B cell (primary cell): ENCODE measurements around the gene ZC3H18. TPM values are rescaled to one million over a fixed set of nuclear protein-coding genes. Genes with fewer than 3 reads are reported as not detected.

Experiments used
- ATAC-seq: fragments of 200-7000 bp; cut with Tn5 transposase; one replicate; pipeline ENCODE4 v1.10.0; 2021; ENCODE audit warnings: low read depth, mild to moderate bottlenecking, moderate number of reproducible peaks, moderate library complexity
- CTCF ChIA-PET: fragments of 350-600 bp; sonication (Branson Sonifier 250); formaldehyde crosslinking; loops from one replicate; lab custom pipeline; 2021; ENCODE audit warnings: antibody characterized with exemption, inconsistent platforms; lab: Charles Lee
- POLR2A ChIA-PET: fragments of 350-600 bp; sonication (Branson Sonifier 250); formaldehyde crosslinking; loops from one replicate; lab custom pipeline; 2021; ENCODE audit warnings: antibody characterized with exemption; lab: Charles Lee
- DNase-seq: peaks from one replicate; pipeline ENCODE4 v3.0.0; 2013
- H2AFZ ChIP-seq: 2 replicates; pipeline ENCODE4 v1.6.1; 2012; ENCODE audit warnings: mild to moderate bottlenecking, low read depth, low read length; ENCODE audit not compliant: insufficient read depth, poor library complexity, severe bottlenecking
- H3K27ac ChIP-seq, 2 donors: 1 replicate in 1 of 2; 2 replicates in 1 of 2; pipeline ENCODE4 v1.5.1; 2012 to 2013; ENCODE audit warnings: low read length in 2 of 2, mild to moderate bottlenecking in 2 of 2, moderate library complexity in 1 of 2
- H3K27me3 ChIP-seq, 4 experiments: fragments of 200-600 bp in 1 of 4; sonication (generic) in 1 of 4; replicated peaks in 1 of 4; 1 replicate in 2 of 4; 2 replicates in 2 of 4; pipeline versions ENCODE4 v1.6.1 to v1.7.0; 2013 to 2016; ENCODE audit warnings: low read length in 3 of 4, mild to moderate bottlenecking in 2 of 4, mixed read lengths in 1 of 4, moderate library complexity in 1 of 4; ENCODE audit not compliant: insufficient read depth in 4 of 4, control insufficient read depth in 3 of 4; ENCODE audit errors: control extremely low read depth in 1 of 4
- H3K36me3 ChIP-seq, 2 experiments: replicated peaks in 1 of 2; 1 replicate in 1 of 2; 2 replicates in 1 of 2; pipeline versions ENCODE4 v1.6.1 to v1.7.1; 2013; ENCODE audit warnings: low read length in 1 of 2; ENCODE audit not compliant: insufficient read depth in 2 of 2, control insufficient read depth in 1 of 2; ENCODE audit errors: control extremely low read depth in 1 of 2, extremely low read depth in 1 of 2
- H3K4me1 ChIP-seq, 2 donors: fragments of 200-600 bp in 1 of 2; sonication (generic) in 1 of 2; 1 replicate in 1 of 2; 2 replicates in 1 of 2; pipeline versions ENCODE4 v1.5.1 to v1.6.1; 2013 to 2017; ENCODE audit warnings: low read length in 2 of 2; ENCODE audit not compliant: control insufficient read depth in 2 of 2, insufficient read depth in 2 of 2
- H3K4me2 ChIP-seq: replicated peaks from 2 replicates; pipeline ENCODE3; 2012; ENCODE audit warnings: mild to moderate bottlenecking, low read depth, low read length; ENCODE audit not compliant: poor library complexity, severe bottlenecking
- H3K4me3 ChIP-seq, 5 experiments: fragments of 200-600 bp in 1 of 5; sonication (generic) in 1 of 5; 1 replicate in 3 of 5; 2 replicates in 2 of 5; pipeline versions ENCODE4 v1.5.1 to v1.7.0; 2011 to 2016; ENCODE audit warnings: low read length in 4 of 5, mild to moderate bottlenecking in 4 of 5, low read depth in 2 of 5, control low read depth in 1 of 5, moderate library complexity in 1 of 5; ENCODE audit not compliant: insufficient read depth in 1 of 5; ENCODE audit errors: control extremely low read depth in 1 of 5, extremely low read depth in 1 of 5
- H3K79me2 ChIP-seq: fragments of 200-600 bp; sonication (generic); one replicate; pipeline ENCODE4 v1.6.0; 2016; ENCODE audit warnings: low read length; ENCODE audit not compliant: control insufficient read depth, insufficient read depth
- H3K9ac ChIP-seq: fragments of 200-600 bp; sonication (generic); 2 replicates; pipeline ENCODE4 v1.6.1; 2017; ENCODE audit warnings: mild to moderate bottlenecking, low read length, moderate library complexity
- H3K9me3 ChIP-seq, 3 donors: one replicate each; pipeline versions ENCODE4 v1.6.1 to v1.7.1; 2013; ENCODE audit warnings: low read length in 2 of 3; ENCODE audit not compliant: control insufficient read depth in 2 of 3, insufficient read depth in 1 of 3; ENCODE audit errors: control extremely low read depth in 1 of 3
- H4K20me1 ChIP-seq: 2 replicates; pipeline ENCODE4 v1.6.0; 2012; ENCODE audit warnings: mild to moderate bottlenecking, low read length; ENCODE audit not compliant: insufficient read depth, control insufficient read depth, poor library complexity, severe bottlenecking
- H3K27ac Mint-ChIP-seq: one replicate; pipeline ENCODE4 v1.8.0; 2021; ENCODE audit warnings: mixed read lengths
- H3K27me3 Mint-ChIP-seq: one replicate; pipeline ENCODE4 v1.8.0; 2021; ENCODE audit warnings: mixed read lengths
- H3K4me1 Mint-ChIP-seq: one replicate; pipeline ENCODE4 v1.8.0; 2021; ENCODE audit warnings: mixed read lengths
- H3K4me3 Mint-ChIP-seq: one replicate; pipeline ENCODE4 v1.8.0; 2021; ENCODE audit warnings: mixed read lengths
- H3K9me3 Mint-ChIP-seq: one replicate; pipeline ENCODE4 v1.8.0; 2022; ENCODE audit warnings: mixed read lengths; ENCODE audit not compliant: insufficient read depth
- CTCF ChIP-seq: fragments of 200-600 bp; IDR thresholded peaks from one replicate; pipeline ENCODE4 v1.8.0; 2022; ENCODE audit warnings: antibody characterized with exemption, mild to moderate bottlenecking
- EZH2 ChIP-seq: IDR thresholded peaks from 2 replicates; pipeline ENCODE4 v1.6.1; 2012; ENCODE audit warnings: borderline replicate concordance, low read depth, mild to moderate bottlenecking, moderate library complexity, low read length; ENCODE audit not compliant: insufficient read depth, poor library complexity, severe bottlenecking
- WGBS: methylation state at CpG from one replicate; pipeline ENCODE4 v1.1.5; 2013; ENCODE audit warnings: missing lambda C conversion rate; ENCODE audit not compliant: insufficient coverage; 5-methylcytosine and 5-hydroxymethylcytosine counted together
- intact Hi-C: fragments of 100-400 bp; cut with micrococcal nuclease; formaldehyde crosslinking; loops from one replicate; pipeline ENCODE4 v1.10.0; 2022
- polyA plus RNA-seq: library from polyadenylated mRNA; depleted of rRNA; stranded (reverse); fragments of >200 nt; gene quantifications from 2 replicates; pipeline ENCODE4 v1.2.3, GENCODE V29; 2012
- total RNA-seq, 2 donors: library from RNA; stranded (reverse); fragments of 120-200 nt in 1 of 2; gene quantifications; 1 replicate in 1 of 2; 2 replicates in 1 of 2; pipeline versions ENCODE4 v1.2.3 to v1.2.4, GENCODE V29; 2013 to 2022

ZC3H18 gene
- total and polyA plus RNA-seq, 2 donors (not counting 1 experiment from before 2014, with no cell fraction given): 40.4 to 74.2 TPM

- no peak for ATAC-seq
- H3K79me2 ChIP-seq: peaks cover 68% of the 10 kb centered on the region
- CTCF ChIA-PET: interaction anchor here (1.2 to 3.2 kb wide), 5 partner anchors 12 to 54 kb away, joined by 3 to 9 read pairs (median 6); no protein-coding TSS in a partner anchor
- no peaks in the 10 kb centered on the region for H3K27me3 ChIP-seq
- peak overlapping the region; percentile 98 to 99 for H3K27ac ChIP-seq
- peaks cover 0 to 53% of the 10 kb centered on the region in 2 experiments for H3K36me3 ChIP-seq
- WGBS: 60% methylated on average over 20 of the region's 20 CpGs
- TF ChIP-seq EZH2: no peak
- no peak for TF ChIP-seq CTCF
- H3K27ac Mint-ChIP-seq: peak overlapping the region; percentile 98
- H3K9me3 ChIP-seq: no peaks in the 10 kb centered on the region
- POLR2A ChIA-PET: interaction anchor here (0.7 to 3.4 kb wide), 9 partner anchors 10 to 56 kb away, joined by 3 to 32 read pairs (median 4); partner anchors contain the start of genes IL17C and MVD
- H3K27me3 Mint-ChIP-seq: no peaks in the 10 kb centered on the region
- H3K4me1 ChIP-seq: peaks cover 46 to 76% of the 10 kb centered on the region in 2 donors
- peak overlapping the region; percentile 92 for H3K9ac ChIP-seq
- H3K4me2 ChIP-seq: peak overlapping the region; percentile 99
- no peak for DNase-seq
- peaks cover 53% of the 10 kb centered on the region for H3K4me1 Mint-ChIP-seq
- intact Hi-C loops: no loop called here
- H3K4me3 Mint-ChIP-seq: peak overlapping the region; percentile 96
- no peak overlapping the region for H2AFZ ChIP-seq
- H3K4me3 ChIP-seq: peak overlapping the region; percentile 73 to 98 (median 92)
- H4K20me1 ChIP-seq: peaks cover 69% of the 10 kb centered on the region
- no peaks in the 10 kb centered on the region for H3K9me3 Mint-ChIP-seq
Observed at GRCh38 chr16:88649195-88649923, 79.2 kb downstream of the ZC3H18 start.
